KMS-11 (cell line): ENCODE data around the gene STX8.

Experiments
- H2AFZ ChIP-seq: fragments of 200-600 bp; sonication (generic); 2 replicates; pipeline ENCODE4 v1.6.1; 2016; ENCODE audit warnings: antibody characterized with exemption, mixed run types, low read depth
- H3K27ac ChIP-seq: fragments of 200-600 bp; sonication (generic); 2 replicates; pipeline ENCODE4 v1.6.1; 2016; ENCODE audit warnings: mild to moderate bottlenecking, mixed run types
- H3K27me3 ChIP-seq: fragments of 200-600 bp; sonication (generic); 2 replicates; pipeline ENCODE4 v1.6.1; 2017; ENCODE audit warnings: mild to moderate bottlenecking, low read depth, mixed run types, moderate library complexity; ENCODE audit not compliant: insufficient read depth
- H3K36me3 ChIP-seq: fragments of 200-600 bp; sonication (generic); 2 replicates; pipeline ENCODE4 v1.6.1; 2017; ENCODE audit warnings: mild to moderate bottlenecking, mixed run types; ENCODE audit not compliant: insufficient read depth
- H3K4me1 ChIP-seq: fragments of 200-600 bp; sonication (generic); 2 replicates; pipeline ENCODE4 v1.6.1; 2016; ENCODE audit warnings: mild to moderate bottlenecking, low read depth, mixed run types; ENCODE audit not compliant: poor library complexity, severe bottlenecking
- H3K4me2 ChIP-seq: fragments of 200-600 bp; sonication (generic); 2 replicates; pipeline ENCODE4 v1.7.0; 2016; ENCODE audit warnings: mild to moderate bottlenecking, mixed run types
- H3K4me3 ChIP-seq: fragments of 200-600 bp; sonication (generic); IDR thresholded peaks from 2 replicates; pipeline ENCODE4 v1.6.1; 2017; ENCODE audit warnings: low read depth, low read length, mixed read lengths; ENCODE audit not compliant: insufficient read depth
- H3K79me2 ChIP-seq: fragments of 200-600 bp; sonication (generic); 2 replicates; pipeline ENCODE4 v1.6.1; 2016; ENCODE audit warnings: low read depth, mixed run types; ENCODE audit not compliant: insufficient read depth
- H3K9ac ChIP-seq: fragments of 200-600 bp; sonication (generic); 2 replicates; pipeline ENCODE4 v1.6.1; 2016; ENCODE audit warnings: mild to moderate bottlenecking, mixed run types
- H4K20me1 ChIP-seq: fragments of 200-600 bp; sonication (generic); 2 replicates; pipeline ENCODE4 v1.6.1; 2016; ENCODE audit warnings: mild to moderate bottlenecking, mixed run types; ENCODE audit not compliant: insufficient read depth
- TF ChIP-seq, protein P1 (sequence below): fragments of 200-600 bp; sonication (generic); conservative IDR thresholded peaks from 2 replicates; pipeline ENCODE4 v1.6.1; 2017; ENCODE audit warnings: low read depth, mild to moderate bottlenecking, antibody characterized with exemption, low read length, moderate library complexity, mixed read lengths

Gene STX8

GRCh38 chr17:9308069-9308468 lies 267.6 kb downstream of the STX8 start:
- TF ChIP-seq, protein P1, sequence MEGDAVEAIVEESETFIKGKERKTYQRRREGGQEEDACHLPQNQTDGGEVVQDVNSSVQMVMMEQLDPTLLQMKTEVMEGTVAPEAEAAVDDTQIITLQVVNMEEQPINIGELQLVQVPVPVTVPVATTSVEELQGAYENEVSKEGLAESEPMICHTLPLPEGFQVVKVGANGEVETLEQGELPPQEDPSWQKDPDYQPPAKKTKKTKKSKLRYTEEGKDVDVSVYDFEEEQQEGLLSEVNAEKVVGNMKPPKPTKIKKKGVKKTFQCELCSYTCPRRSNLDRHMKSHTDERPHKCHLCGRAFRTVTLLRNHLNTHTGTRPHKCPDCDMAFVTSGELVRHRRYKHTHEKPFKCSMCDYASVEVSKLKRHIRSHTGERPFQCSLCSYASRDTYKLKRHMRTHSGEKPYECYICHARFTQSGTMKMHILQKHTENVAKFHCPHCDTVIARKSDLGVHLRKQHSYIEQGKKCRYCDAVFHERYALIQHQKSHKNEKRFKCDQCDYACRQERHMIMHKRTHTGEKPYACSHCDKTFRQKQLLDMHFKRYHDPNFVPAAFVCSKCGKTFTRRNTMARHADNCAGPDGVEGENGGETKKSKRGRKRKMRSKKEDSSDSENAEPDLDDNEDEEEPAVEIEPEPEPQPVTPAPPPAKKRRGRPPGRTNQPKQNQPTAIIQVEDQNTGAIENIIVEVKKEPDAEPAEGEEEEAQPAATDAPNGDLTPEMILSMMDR, result no peak

DNA sequence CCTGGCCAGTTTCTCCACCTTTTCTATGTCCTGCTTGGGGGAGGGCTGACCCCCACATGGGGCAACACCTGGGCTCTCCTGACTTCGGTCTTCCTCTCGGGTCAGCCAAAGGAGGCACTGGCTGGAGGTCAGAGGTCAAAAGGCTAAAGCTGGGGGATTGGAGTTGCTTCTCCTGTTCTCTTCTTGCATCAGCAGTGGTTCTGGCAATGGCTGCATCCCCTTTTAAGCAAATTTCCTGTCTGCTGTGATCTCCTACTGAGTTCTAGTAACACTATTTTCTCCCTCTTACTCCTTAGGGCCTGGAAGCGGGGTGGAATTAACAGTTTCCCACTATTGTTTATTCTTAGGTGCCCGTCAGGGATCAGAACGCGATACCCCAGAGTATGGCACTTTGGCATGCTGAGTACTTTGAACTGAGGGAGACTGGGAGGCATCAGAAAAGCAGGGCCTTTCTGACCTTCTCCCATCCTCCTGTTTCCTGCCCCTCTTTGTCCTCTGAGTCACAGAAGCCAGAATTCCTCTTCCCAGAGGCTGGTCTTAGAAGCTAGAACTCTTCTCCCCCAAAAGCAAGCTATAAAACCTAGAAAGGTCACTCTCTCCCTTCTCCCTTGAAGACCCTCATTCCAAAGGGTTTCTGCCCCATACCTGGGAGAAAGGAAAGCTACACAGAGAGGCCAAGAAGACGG lies 268.2 kb downstream of the STX8 start:
- Histone ChIP-seq H3K79me2 (no peaks in the 10 kb centered on the region), H3K4me1 (no peaks in the 10 kb centered on the region), H3K4me2 (no peak overlapping the region), H3K27me3 (no peaks in the 10 kb centered on the region), H4K20me1 (no peaks in the 10 kb centered on the region), H3K36me3 (no peaks in the 10 kb centered on the region), H2AFZ (no peak overlapping the region), H3K4me3 (no peak overlapping the region), H3K27ac (no peak overlapping the region), H3K9ac (no peak overlapping the region)
- TF ChIP-seq, protein P1, result no peak

More at GRCh38 chr17:9308069-9308468, 267.6 kb downstream of the STX8 start:
- Histone ChIP-seq H3K4me2 (no peak overlapping the region), H3K4me3 (no peak overlapping the region), H3K79me2 (no peaks in the 10 kb centered on the region), H3K36me3 (no peaks in the 10 kb centered on the region), H3K9ac (no peak overlapping the region), H3K27ac (no peak overlapping the region), H3K27me3 (no peaks in the 10 kb centered on the region), H4K20me1 (no peaks in the 10 kb centered on the region), H3K4me1 (no peaks in the 10 kb centered on the region), H2AFZ (no peak overlapping the region)

DNA sequence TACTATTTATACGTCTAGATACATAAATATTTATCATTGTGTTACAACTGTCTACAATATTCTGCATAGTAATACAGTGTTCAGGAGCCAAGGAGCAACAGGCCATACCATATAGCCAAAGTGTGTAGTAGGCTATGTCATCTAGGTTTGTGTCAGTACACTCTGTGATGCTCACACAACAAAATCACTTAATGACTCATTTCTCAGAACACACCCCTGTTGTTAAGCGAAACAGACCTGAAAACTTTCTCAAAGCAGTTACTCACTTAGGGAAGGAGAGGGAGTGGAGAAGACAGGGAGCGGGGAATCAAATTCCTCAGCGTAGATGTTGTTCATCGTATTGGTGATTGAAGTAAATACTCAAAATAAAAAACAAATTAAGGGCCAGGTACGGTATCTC lies 269.5 kb downstream of the STX8 start:
- no peaks in the 10 kb centered on the region for H3K79me2 ChIP-seq
- H3K27me3 ChIP-seq, result no peaks in the 10 kb centered on the region
- H3K27ac ChIP-seq, result no peak overlapping the region
- H3K36me3 ChIP-seq, result no peaks in the 10 kb centered on the region
- TF ChIP-seq, protein P1, result no peak
- H3K4me2 ChIP-seq, result no peak overlapping the region
- H3K4me1 ChIP-seq, result no peaks in the 10 kb centered on the region
- no peak overlapping the region for H3K4me3 ChIP-seq
- H2AFZ ChIP-seq, result no peak overlapping the region
- H4K20me1 ChIP-seq, result no peaks in the 10 kb centered on the region
- no peak overlapping the region for H3K9ac ChIP-seq

- no peak overlapping the region for H3K4me2 ChIP-seq
- no peaks in the 10 kb centered on the region for H3K79me2 ChIP-seq
- H3K4me1 ChIP-seq, result no peaks in the 10 kb centered on the region
- no peak overlapping the region for H3K27ac ChIP-seq
- no peaks in the 10 kb centered on the region for H3K27me3 ChIP-seq
- TF ChIP-seq, protein P1, result no peak
- no peaks in the 10 kb centered on the region for H4K20me1 ChIP-seq
- H3K36me3 ChIP-seq, result no peaks in the 10 kb centered on the region
- no peak overlapping the region for H3K9ac ChIP-seq
- H3K4me3 ChIP-seq, result no peak overlapping the region
- H2AFZ ChIP-seq, result no peak overlapping the region
Measured at GRCh38 chr17:9299695-9300094, 275.9 kb downstream of the STX8 start.
